Hematopoietic multipotent progenitor cell (in vitro differentiated cells): ENCODE measurements around the gene UCK2. TPM values are rescaled to one million over a fixed set of nuclear protein-coding genes. Genes with fewer than 3 reads are reported as not detected.

ENCODE experiments used
- DNase-seq, 3 donors: peaks; one replicate each; pipeline ENCODE4 v3.0.0-alpha.2; 2011 to 2015; ENCODE audit warnings: low read depth in 2 of 3, low spot score in 2 of 3
- total RNA-seq: library from RNA; depleted of rRNA; stranded (reverse); fragments of >200 nt; gene quantifications from one replicate; pipeline ENCODE4 v1.2.3, GENCODE V29; 2012

UCK2 gene
- total RNA-seq, 1 donor = 43.9 TPM

GRCh38 chr1:165928075-165928731 is 100.8 kb downstream of the UCK2 start:
- DNase-seq = peak; percentile 13 to 79 (median 64)

DNA sequence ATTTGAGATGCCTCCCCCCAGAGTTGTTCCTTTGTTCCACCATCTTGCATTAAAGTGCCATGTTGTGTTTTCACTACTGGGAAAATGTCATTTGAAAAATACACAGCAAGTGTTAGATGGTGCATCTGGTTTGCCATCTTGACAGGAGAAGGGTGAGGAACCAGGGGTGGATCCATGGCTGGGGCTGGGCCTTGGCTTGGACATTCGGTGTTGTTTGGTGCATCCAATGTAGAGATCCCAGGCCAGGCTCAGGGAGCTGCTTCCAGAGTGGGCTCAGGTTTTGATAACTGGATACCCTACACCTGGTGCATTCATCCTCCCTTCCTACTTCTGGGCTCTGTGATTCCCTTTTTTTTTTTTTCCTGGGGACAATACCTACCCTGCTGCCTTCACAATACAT is 103.5 kb downstream of the UCK2 start:
- no peak for DNase-seq

GRCh38 chr1:165933446-165934170 is 106.2 kb downstream of the UCK2 start:
- DNase-seq = no peak

DNA sequence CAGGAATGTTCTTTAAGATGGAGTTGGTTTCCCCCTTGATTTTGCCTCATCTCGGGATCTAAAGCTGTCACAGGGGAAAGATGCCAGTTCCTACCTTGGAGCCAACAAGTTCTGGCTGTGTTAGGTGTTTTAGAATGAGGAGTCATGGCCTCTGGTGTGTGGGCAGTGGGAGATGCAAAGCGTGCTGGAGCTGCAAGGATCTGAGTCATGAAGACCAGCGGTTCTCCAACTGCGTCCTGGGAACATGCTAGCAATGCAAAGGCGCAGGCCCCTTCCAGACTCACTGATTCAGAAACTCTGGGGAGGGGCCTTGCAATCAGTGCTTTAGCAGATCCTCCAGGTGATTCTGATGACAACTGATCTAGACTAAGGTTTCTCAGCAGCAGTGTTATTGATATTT is 109.1 kb downstream of the UCK2 start:
- DNase-seq = no peak

GRCh38 chr1:165937829-165938228 is 110.4 kb downstream of the UCK2 start:
- no peak for DNase-seq

- no peak for DNase-seq
These were observed 111.4 kb downstream of the UCK2 start for GRCh38 chr1:165938844-165939243.

DNA sequence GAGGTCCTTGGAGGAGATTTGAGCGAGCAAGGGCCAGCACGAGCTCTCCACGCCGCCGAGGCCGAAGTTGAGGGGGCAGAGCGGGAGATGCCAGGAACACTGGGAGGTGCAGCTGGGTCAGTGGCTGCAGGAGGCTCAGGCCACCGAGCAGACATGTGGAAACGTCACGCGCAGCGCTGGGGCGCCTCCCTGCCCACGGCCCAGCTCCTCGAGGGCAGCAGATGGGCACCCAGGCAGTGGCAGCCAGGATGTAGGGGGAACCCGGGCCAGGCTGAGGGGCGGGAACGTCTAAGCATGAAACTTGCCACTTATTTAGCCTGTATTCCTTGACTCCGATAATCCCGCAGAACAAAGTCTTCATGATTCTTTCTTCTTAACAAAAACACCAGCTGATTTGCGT is 114.1 kb downstream of the UCK2 start:
- DNase-seq = no peak

- DNase-seq = no peak
These were observed 114.6 kb downstream of the UCK2 start for GRCh38 chr1:165942062-165942461.

DNA sequence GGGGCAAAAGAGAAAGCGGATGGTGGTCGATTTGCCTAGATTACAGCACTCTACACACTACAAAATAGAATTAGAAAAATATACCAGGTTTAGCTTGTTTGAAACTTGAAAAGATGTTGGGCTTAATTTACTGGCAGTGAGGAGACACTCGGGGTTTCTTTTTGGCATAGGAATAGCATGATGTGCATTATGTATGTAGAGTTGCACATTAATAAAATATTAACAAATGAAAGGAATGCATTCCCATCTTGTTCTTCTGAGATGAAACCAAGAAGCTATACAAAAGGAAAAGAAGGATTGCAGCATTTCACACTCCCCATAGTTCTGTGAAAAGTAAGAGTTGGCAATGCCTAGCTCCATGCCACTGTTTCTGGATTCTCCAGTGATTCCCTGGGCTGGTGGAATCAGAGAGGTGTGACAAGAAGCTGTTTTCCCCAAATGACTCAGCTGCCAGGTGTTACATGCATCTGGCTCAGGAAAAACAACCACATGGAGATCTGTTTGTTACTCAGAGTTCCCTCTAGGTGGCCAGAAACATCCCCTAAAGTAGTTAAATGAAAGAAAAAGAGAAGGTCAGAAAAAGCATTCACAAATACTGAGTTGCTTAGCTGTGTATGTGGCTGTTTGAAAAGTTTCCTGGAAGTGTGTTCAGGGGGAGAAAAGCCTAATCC is 115.6 kb downstream of the UCK2 start:
- no peak for DNase-seq

DNA sequence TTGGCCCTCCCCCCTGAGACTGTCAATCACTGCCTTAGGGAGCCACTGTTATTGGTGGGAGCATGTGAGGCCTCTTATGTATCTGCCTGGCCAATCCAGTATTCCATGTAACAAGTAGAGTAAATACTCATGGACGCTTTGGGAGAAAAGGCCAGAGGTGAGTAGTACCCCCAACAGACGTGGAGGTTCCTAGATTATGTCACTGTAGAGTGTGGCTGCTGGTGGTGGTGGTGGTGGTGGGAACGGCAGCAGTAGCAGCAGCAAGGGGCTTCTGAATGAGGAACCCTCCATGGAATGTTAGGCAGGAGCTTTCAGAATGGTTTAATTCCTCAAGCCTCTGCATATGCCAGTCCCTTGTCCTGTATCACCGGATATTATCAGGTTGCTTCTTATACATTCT is 118.5 kb downstream of the UCK2 start:
- DNase-seq = no peak

DNA sequence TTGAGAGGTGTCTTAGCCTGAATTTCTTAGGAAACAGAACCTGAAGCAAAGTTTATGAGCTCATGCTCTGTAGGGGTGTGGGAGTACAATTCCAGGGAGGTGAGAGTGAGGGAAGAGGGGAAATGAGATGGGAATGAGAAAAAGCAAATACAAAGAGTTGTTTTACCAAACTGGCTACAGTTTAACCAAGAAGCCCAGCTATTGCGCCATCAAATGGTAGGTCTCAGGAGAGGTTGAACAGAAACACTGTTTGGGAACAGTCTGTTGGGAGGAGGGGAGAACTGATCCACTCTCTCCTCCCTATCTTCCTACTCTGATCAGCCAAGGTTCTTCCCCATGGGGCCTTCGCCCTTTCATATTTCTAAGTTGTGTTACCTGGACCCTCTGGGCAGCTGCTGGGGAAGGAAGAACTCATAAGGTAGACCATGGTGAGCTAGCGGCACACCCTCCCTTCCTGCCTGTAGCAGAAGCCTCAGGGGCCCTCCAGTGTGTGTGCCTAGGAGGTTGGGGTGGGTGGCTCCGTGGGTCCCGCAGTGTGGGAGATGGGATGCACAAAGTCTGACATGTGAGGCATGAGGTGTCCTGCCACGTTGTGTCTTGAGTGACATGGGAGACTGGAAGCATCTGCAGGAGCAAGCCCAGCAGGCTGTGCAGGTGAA is 120.5 kb downstream of the UCK2 start:
- DNase-seq = no peak

DNA sequence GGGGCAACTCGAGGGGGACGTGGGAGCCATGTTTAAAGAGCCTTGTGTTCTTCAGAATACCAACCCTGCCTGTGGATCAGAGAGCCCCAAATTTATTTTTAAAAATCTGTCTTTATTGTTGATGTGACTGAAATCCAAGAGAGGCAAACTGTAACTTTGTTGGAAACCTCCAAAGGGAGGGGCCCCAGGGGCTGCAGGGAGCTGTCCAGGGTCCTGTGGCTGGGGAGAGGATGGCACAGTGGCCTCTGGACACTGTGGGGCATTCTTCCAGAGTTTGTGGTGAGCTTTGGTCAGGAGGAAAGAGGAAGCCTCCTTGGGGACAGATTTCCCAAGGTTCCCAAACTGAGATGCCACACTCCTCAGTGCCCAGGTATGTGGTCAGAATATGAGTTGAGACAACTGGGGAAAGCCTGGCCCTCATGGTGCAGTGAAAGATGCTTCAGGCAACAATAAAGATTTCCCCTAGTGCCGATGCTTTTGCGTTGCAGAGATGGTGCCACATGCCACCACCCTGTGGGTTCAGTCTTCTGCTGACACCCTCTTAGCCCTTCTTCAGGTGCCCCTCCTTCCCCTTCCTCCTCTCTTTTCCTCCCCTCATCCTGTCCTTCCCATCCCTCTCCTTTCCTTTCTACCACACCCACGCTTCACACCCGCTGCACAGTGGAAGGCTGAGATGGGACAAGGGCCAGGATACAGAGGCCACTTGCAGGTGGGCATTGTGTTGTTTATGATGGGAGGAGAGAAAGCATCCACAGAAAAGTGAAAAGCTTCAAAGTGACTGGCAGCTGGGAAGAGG is 122.1 kb downstream of the UCK2 start:
- DNase-seq = no peak

DNA sequence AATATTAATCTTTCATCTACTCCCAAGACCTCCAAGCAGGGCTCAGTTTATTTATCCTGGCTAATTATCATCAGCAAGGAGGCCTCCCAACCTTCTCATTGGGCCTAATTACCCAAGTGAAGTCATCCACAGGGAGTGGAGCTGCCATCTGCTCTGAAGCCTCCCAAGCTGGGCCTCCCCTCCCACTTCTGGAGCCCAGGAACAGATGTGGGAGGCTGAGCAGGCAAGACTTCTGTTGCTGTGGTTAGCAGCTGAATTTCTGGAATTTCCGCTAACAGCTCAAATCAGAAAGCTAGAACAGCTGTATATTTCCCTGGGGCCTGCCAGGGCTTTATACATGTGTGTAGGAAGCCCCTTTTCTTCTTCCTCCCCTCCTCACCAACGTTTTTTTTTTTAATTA is 127.5 kb downstream of the UCK2 start:
- no peak for DNase-seq

- no peak for DNase-seq
These were observed 130.9 kb downstream of the UCK2 start for GRCh38 chr1:165958306-165958705.

GRCh38 chr1:165960136-165960535 is 132.7 kb downstream of the UCK2 start:
- no peak for DNase-seq

DNA sequence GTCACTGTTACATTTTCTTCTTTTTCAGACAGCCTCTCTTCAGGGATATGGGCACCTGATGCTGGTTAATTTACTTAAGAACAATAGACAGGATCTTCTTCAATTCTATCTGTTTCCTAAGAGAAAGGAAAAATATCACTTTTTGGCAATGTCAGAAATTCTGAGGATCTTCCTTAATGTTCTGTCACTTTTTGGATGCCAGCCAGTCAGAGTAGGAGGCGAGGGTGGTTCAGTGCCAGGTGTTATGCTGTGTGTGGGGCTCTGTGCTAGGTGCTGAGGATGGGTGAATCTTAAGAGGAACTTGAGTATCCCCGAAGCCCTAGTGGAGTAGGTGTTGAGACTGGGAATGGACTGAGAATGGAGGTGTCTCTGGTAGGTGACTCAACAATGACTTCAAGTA is 133.5 kb downstream of the UCK2 start:
- no peak for DNase-seq

Other genes with a start within 250 kb of the UCK2 start
- 71.1 TPM for gene MGST3, start 196.4 kb upstream of the UCK2 start, total RNA-seq
- 22.9 TPM for gene ALDH9A1, start 129.1 kb upstream of the UCK2 start, total RNA-seq
- gene TMCO1, start 58.7 kb upstream of the UCK2 start, total RNA-seq = 38.5 TPM